GM19035 (cell line): ENCODE data around the gene TM4SF18.
A peak's percentile ranks its signal among the peaks of the same experiment; 100 is the strongest.
"Not testable (repeated sequence)": the region's sequence is repeated elsewhere in the genome, so short reads cannot be mapped to it uniquely, and the experiment has no call there.

Experiments
- ATAC-seq: cut with Tn5 transposase; IDR thresholded peaks from one replicate; pipeline ENCODE4 v1.9.1; 2021; ENCODE audit not compliant: unreplicated experiment

The TM4SF18 gene

GRCh38 chr3:149368674-149369497, 35.5 kb upstream of the TM4SF18 start:
- no peak for ATAC-seq

- no peak for ATAC-seq
Measured at GRCh38 chr3:149368201-149368673, 34.8 kb upstream of the TM4SF18 start.

GRCh38 chr3:149366941-149367840, 33.8 kb upstream of the TM4SF18 start:
- no peak for ATAC-seq

GRCh38 chr3:149366031-149366430, 32.6 kb upstream of the TM4SF18 start:
- ATAC-seq = no peak

- no peak for ATAC-seq
Measured at GRCh38 chr3:149364624-149365023, 31.2 kb upstream of the TM4SF18 start.

GRCh38 chr3:149363053-149363452, 29.6 kb upstream of the TM4SF18 start:
- no peak for ATAC-seq

GRCh38 chr3:149362366-149362765, 28.9 kb upstream of the TM4SF18 start:
- no peak for ATAC-seq

GRCh38 chr3:149356630-149357029, 23.2 kb upstream of the TM4SF18 start:
- no peak for ATAC-seq

GRCh38 chr3:149356044-149356592, 22.7 kb upstream of the TM4SF18 start:
- ATAC-seq = no peak

GRCh38 chr3:149353581-149354184, 20.2 kb upstream of the TM4SF18 start:
- no peak for ATAC-seq

GRCh38 chr3:149352556-149352955, 19.1 kb upstream of the TM4SF18 start:
- ATAC-seq = peak; percentile 87

- ATAC-seq = no peak
Measured at GRCh38 chr3:149343951-149344350, 10.5 kb upstream of the TM4SF18 start.

GRCh38 chr3:149342413-149343380, 9.3 kb upstream of the TM4SF18 start:
- ATAC-seq = no peak

- ATAC-seq = no peak
Measured at GRCh38 chr3:149340310-149340933, 7.0 kb upstream of the TM4SF18 start.

GRCh38 chr3:149339931-149340309, 6.5 kb upstream of the TM4SF18 start:
- no peak for ATAC-seq

GRCh38 chr3:149337486-149337885, 4.0 kb upstream of the TM4SF18 start:
- ATAC-seq = not testable (repeated sequence)

GRCh38 chr3:149336925-149337324, 3.5 kb upstream of the TM4SF18 start:
- ATAC-seq = no peak

GRCh38 chr3:149332771-149333170, 665 bp downstream of the TM4SF18 start:
- ATAC-seq = no peak

- ATAC-seq = no peak
Measured at GRCh38 chr3:149332227-149332765, 1.1 kb downstream of the TM4SF18 start.
